ENCODE results near the gene KMT2C. TPM values are rescaled to one million over a fixed set of nuclear protein-coding genes. Genes with fewer than 3 reads are reported as not detected.
"Not testable (repeated sequence)": the region's sequence is repeated elsewhere in the genome, so short reads cannot be mapped to it uniquely, and the experiment has no call there.

Gene KMT2C
- total RNA-seq, 1 donor from 2014 or later: 59.5 TPM

DNA sequence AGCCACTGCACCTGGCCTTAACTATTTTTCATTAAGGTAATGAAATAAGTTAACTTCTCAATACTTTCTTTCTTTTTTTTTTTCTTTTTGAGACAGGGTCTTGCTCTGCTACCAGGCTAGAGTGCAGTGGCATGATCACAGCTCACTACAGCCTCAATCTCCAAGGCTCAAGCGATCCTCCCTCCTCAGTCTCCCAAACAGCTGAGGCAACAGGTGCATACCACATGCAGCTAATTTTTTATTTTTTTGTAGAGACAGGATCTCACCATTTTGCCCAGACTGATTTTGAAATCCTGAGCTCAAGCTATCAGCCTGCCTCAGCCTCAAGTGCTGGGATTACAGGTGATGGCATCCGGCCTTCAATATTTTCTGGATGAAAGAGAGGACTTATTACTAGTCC is 21.0 kb downstream of the KMT2C start:
- peaks cover 5% of the 10 kb centered on the region for H3K36me3 Mint-ChIP-seq (ENCODE audit: low read depth)
- intact Hi-C loops (cut with micrococcal nuclease): no loop called here
- no peak overlapping the region for H3K27ac Mint-ChIP-seq
- no peak overlapping the region for H3K4me3 Mint-ChIP-seq
- H3K27me3 Mint-ChIP-seq (ENCODE audit: insufficient read depth): no peaks in the 10 kb centered on the region
- peaks cover 7% of the 10 kb centered on the region for H3K9me3 Mint-ChIP-seq
- DNase-seq (ENCODE audit: low spot score): no peak
- peaks cover 10% of the 10 kb centered on the region for H3K4me1 Mint-ChIP-seq (ENCODE audit: low read depth)

DNA sequence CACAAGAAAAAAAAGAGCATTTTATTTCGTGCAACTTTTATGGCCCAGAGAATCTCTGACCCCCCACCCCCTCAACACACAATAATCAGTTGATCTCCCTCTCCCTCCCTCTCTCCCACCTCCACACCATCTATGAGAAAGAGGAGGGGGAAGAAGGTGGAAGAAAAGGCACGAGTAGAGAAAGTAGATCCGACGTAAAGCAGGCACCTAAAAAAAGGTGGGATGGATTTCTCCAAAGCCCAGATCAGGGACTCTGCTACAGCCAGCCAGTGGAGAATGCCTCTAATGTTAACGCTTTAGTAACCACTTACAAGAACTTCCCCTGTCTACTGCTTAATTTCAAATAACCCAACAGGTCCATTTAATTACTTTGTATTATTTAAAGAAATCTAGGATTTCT is 24.4 kb downstream of the KMT2C start:
- Mint-ChIP-seq H3K36me3 (ENCODE audit: low read depth) (no peaks in the 10 kb centered on the region), H3K27me3 (ENCODE audit: insufficient read depth) (no peaks in the 10 kb centered on the region), H3K4me1 (ENCODE audit: low read depth) (peaks cover 5% of the 10 kb centered on the region), H3K27ac (no peak overlapping the region), H3K4me3 (no peak overlapping the region), H3K9me3 (peaks cover 10% of the 10 kb centered on the region)
- no peak for DNase-seq (ENCODE audit: low spot score)
- intact Hi-C loops (cut with micrococcal nuclease): no loop called here

DNA sequence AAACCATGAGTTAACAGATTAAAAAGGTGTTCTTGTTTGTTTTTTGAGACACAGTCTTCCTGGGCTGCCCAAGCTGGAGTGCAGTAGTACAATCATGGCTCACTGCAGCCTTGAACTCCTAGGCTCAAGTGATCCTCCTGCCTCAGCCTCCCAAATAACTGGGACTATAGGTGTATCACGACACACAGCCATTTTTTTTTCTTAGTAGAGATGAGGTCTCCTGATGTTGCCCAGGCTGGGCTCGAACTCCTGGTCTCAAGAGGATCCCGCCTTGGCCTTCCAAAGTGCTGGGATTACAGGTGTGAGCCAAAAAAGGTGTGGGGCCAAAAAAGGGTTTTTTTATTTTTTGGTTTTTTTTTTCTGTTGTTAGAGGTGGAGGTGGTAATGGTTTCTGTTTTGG is 29.3 kb downstream of the KMT2C start:
- no peaks in the 10 kb centered on the region for H3K36me3 Mint-ChIP-seq (ENCODE audit: low read depth)
- H3K4me1 Mint-ChIP-seq (ENCODE audit: low read depth): no peaks in the 10 kb centered on the region
- H3K9me3 Mint-ChIP-seq: peaks cover 11% of the 10 kb centered on the region
- no peak for DNase-seq (ENCODE audit: low spot score)
- H3K27ac Mint-ChIP-seq: no peak overlapping the region
- H3K27me3 Mint-ChIP-seq (ENCODE audit: insufficient read depth): no peaks in the 10 kb centered on the region
- no peak overlapping the region for H3K4me3 Mint-ChIP-seq
- intact Hi-C loops (cut with micrococcal nuclease): no loop called here

DNA sequence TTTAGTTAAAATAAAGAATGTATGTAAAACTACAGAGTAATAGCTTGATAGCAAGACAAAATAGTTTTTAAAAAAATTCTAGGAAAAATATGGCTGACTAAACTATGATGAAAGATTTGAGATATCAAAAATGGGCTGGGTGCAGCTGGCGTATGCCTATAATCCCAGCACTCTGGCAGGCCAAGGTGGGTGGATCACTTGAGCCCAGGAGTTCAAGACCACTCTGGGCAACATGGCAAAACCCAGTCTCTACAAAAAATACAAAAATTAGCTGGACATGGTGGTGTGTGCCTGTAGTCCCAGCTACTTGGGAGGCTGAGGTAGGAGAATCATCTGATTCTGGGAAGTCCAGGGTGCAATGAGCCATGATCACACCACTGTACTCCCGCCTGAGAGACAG is 29.8 kb downstream of the KMT2C start:
- intact Hi-C loops (cut with micrococcal nuclease); H3K27me3 Mint-ChIP-seq (ENCODE audit: insufficient read depth); H3K4me3 Mint-ChIP-seq; H3K36me3 Mint-ChIP-seq (ENCODE audit: low read depth); H3K27ac Mint-ChIP-seq; H3K4me1 Mint-ChIP-seq (ENCODE audit: low read depth); DNase-seq (ENCODE audit: low spot score): not testable (repeated sequence)
- H3K9me3 Mint-ChIP-seq: peaks cover 11% of the 10 kb centered on the region

DNA sequence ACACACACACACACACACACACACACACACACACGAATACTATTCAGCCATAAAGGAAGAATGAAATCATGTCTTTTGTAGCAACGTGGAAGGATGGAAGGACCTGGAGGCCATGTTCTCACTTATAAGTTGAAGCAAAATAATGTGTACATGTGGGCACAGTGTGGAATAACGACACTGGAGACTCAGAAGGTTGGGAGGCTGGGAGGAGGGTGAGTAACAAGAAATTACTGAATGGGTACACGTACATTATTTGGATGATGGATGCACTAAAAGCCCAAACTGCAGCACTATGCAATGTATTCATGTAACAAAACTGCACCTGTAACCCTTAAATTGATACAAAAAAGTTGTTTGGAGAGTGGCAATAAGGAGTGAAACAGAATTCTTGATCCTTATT is 32.1 kb downstream of the KMT2C start:
- peaks cover 11% of the 10 kb centered on the region for H3K9me3 Mint-ChIP-seq
- no peak for DNase-seq (ENCODE audit: low spot score)
- no peaks in the 10 kb centered on the region for H3K27me3 Mint-ChIP-seq (ENCODE audit: insufficient read depth)
- H3K4me3 Mint-ChIP-seq: no peak overlapping the region
- no peak overlapping the region for H3K27ac Mint-ChIP-seq
- intact Hi-C loops (cut with micrococcal nuclease): no loop called here
- no peaks in the 10 kb centered on the region for H3K4me1 Mint-ChIP-seq (ENCODE audit: low read depth)
- no peaks in the 10 kb centered on the region for H3K36me3 Mint-ChIP-seq (ENCODE audit: low read depth)

DNA sequence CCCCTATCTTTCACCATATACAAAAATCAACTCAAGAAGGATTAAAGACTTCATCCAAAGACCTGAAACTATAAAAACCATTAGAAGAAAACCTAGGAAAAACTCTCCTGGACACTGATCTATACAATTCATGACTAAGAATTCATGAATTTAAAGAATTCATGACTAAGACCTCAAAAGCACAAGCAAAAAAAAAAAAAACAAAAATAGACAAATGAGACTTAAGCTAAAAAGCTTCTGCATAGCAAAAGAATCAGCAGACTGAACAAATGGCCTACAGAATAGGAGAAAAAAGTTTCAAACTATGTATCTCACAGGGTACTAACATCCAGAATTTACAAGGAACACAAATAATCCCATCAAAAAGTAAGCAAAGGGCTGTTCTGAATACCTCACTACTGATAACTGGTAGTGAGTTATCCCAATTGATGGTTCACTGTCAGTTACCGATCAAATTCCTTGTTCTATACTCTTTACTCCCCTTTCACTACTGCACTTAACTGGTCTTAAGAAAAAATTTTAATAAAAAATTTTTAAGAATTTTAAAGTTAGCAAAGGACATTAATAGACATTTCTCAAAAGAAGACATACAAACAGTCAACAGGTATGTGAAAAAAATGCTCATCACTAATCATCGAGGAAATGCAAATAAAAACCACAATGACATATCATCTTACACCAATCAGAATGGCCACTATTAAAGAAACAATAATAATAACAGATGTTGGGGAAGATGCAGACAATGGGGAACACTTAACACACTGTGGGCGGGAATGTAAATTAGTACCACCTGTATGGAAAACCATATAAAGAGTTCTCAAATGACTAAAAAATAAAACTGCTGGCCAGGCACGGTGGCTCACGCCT is 33.2 kb downstream of the KMT2C start:
- H3K9me3 Mint-ChIP-seq: peaks cover 11% of the 10 kb centered on the region
- H3K4me1 Mint-ChIP-seq (ENCODE audit: low read depth): no peaks in the 10 kb centered on the region
- no peaks in the 10 kb centered on the region for H3K36me3 Mint-ChIP-seq (ENCODE audit: low read depth)
- H3K4me3 Mint-ChIP-seq: no peak overlapping the region
- H3K27me3 Mint-ChIP-seq (ENCODE audit: insufficient read depth): no peaks in the 10 kb centered on the region
- intact Hi-C loops (cut with micrococcal nuclease): no loop called here
- no peak for DNase-seq (ENCODE audit: low spot score)
- H3K27ac Mint-ChIP-seq: no peak overlapping the region

DNA sequence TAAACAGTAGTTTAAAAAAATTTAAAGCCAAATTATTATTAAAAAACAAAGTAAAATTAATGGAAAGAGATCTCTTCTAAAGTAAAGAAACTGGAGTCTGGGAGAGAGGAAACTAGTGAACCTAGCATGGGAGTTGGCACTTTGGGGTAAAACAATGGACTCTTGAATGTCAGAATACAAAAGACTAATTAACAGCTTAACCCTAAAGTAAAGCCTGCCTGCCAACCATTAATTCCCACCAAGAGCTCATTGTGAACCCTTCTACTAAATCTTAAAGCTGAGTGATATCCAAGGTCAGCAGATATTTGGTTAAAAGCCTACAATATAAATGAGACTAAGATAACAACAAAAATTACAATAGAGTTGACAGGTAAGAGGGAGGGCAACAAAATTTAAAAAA is 36.5 kb downstream of the KMT2C start:
- Mint-ChIP-seq H3K36me3 (ENCODE audit: low read depth) (no peaks in the 10 kb centered on the region), H3K4me1 (ENCODE audit: low read depth) (peaks cover 10% of the 10 kb centered on the region), H3K27ac (no peak overlapping the region), H3K4me3 (no peak overlapping the region), H3K27me3 (ENCODE audit: insufficient read depth) (no peaks in the 10 kb centered on the region), H3K9me3 (no peaks in the 10 kb centered on the region)
- DNase-seq (ENCODE audit: low spot score): no peak
- intact Hi-C loops (cut with micrococcal nuclease): no loop called here

DNA sequence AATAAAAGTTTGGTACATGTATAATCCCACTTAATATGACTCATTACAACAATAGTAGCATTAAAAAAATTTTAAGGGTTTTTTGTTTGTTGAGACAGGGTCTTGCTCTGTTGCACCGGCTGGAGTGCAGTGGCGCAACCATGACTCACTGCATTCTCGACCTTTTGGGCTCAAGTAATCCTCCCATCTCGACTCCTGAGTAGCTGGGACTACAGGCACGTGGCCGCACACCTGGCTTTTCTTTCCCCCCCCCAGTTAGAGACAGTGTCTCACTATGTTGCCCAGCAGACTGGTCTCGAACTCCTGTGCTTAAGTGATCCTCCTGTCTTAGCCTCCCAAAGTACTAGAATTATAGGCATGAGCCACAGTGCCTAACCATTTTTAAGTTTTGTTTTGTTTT is 40.7 kb downstream of the KMT2C start:
- no peak for DNase-seq (ENCODE audit: low spot score)
- Mint-ChIP-seq H3K36me3 (ENCODE audit: low read depth) (no peaks in the 10 kb centered on the region), H3K4me1 (ENCODE audit: low read depth) (peaks cover 17% of the 10 kb centered on the region), H3K27me3 (ENCODE audit: insufficient read depth) (no peaks in the 10 kb centered on the region), H3K27ac (no peak overlapping the region), H3K9me3 (no peaks in the 10 kb centered on the region), H3K4me3 (no peak overlapping the region)
- intact Hi-C loops (cut with micrococcal nuclease): no loop called here

DNA sequence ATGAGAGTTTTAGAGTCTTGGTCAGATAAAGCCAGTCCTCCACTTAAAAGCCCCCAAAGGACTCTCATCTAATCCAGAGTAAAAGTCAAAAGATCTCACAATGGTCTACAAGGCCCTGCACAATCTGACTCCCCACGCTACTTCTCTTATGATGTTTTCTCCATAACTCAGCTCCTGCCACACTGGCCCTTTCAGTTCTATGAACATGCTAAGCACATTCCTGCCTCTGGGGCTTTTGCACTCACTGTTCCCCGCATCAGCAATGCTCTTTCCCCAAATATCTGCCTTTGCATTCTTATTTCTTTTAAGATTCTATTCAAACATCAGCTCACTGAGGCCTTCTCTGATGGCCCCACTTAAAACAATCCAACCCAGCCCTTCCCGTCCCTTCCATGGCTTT is 41.6 kb downstream of the KMT2C start:
- intact Hi-C loops (cut with micrococcal nuclease): not testable (repeated sequence)

DNA sequence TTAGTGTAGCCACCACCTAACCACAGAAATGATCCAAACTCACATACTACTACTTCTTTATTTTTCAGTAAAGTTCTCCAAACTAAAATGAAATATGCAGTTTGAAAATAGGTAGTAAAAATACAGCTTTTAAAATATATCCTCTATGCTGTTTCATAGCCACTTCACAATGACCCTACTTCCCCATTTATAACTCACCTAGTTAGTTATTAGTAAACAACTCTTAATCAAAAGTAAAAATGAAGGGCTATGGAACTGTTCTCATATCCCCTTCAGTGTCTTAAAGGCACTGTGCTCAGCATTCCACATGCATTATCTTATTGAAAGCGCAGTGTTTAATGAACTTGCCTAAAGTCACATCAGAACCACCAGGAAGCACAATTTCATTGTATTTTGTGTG is 43.5 kb downstream of the KMT2C start:
- Mint-ChIP-seq H3K9me3 (no peaks in the 10 kb centered on the region), H3K27ac (no peak overlapping the region), H3K4me1 (ENCODE audit: low read depth) (peaks cover 15% of the 10 kb centered on the region), H3K27me3 (ENCODE audit: insufficient read depth) (no peaks in the 10 kb centered on the region), H3K4me3 (no peak overlapping the region), H3K36me3 (ENCODE audit: low read depth) (no peaks in the 10 kb centered on the region)
- intact Hi-C loops (cut with micrococcal nuclease): no loop called here
- no peak for DNase-seq (ENCODE audit: low spot score)

More for the DNA sequence above, 41.6 kb downstream of the KMT2C start:
- peaks cover 17% of the 10 kb centered on the region for H3K4me1 Mint-ChIP-seq (ENCODE audit: low read depth)
- not testable (repeated sequence) for H3K9me3 Mint-ChIP-seq; H3K27ac Mint-ChIP-seq; H3K36me3 Mint-ChIP-seq (ENCODE audit: low read depth); H3K27me3 Mint-ChIP-seq (ENCODE audit: insufficient read depth); DNase-seq (ENCODE audit: low spot score); H3K4me3 Mint-ChIP-seq

DNA sequence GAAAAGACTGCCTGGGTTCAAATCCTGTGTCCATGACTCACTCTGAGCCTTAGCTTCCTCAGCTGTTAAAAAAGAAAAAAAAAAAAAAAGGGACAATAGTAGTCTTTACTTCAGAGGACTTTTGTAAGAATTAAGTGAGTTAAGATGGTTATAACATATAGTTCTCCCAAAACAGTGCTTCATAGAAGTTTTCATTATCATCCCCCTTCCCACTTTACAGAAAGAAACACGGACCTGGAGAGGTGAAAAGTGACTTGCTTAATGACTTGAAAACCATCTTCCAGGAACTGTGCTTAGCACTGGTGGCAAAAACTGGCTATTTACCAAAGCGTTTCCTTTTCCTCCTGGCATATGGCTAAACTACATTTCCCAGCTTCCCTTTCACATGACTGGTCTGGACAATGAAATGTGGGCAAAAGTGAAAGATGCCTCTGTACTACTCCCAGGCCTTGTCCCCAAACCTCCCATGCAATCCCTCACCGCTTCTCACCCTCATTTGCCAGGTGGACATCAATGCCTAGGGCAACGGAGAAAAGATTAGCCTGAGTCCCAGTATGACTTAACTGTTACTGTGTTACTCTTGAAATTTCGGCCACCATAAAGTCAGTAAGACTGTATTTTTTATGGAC is 49.6 kb downstream of the KMT2C start:
- H3K27ac Mint-ChIP-seq; DNase-seq (ENCODE audit: low spot score); H3K4me3 Mint-ChIP-seq; H3K4me1 Mint-ChIP-seq (ENCODE audit: low read depth); intact Hi-C loops (cut with micrococcal nuclease); H3K9me3 Mint-ChIP-seq; H3K36me3 Mint-ChIP-seq (ENCODE audit: low read depth); H3K27me3 Mint-ChIP-seq (ENCODE audit: insufficient read depth): not testable (repeated sequence)

DNA sequence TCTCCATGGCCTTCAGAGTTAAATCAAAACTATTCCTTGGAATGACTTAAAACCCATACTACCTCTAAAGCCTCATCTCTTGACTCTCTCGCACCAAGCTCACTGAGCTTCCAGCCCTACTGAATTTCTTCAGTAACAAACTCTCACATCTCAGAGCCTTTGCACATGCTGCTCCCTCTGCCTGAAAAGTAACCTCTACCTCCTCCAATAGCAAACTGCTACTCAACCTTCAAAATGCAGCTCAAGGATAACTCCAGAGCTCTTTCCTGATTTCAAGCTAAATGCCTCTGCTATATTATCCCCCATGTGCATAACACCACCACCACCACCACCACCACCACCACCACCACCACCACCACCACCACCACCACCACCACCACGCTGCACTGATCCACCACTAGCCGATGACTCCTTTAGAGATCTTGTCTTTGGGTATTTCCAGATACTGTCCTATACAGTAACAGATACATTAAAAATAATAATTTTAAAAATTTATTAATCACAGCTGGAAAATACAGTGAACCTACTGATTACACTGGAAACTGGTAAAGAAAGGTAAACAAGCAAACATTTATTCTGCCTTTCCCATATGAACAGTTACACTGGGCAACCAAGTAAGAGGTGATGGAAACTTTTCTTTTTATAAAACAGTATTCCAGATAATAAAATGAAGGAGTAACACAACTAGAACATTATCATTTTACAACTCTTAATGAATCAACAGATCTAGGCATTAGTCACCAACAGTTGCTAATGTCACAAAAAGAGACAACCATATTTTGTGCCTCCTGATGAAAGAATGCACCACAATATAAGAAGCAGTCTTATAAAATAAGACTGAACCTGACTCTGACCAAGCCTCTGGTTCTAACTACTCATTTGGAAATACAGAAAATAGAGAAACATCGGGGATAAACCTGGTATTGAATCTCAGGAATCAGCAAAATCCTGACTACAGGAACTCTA is 51.3 kb downstream of the KMT2C start:
- not testable (repeated sequence) for DNase-seq (ENCODE audit: low spot score)

More for the DNA sequence above, 51.3 kb downstream of the KMT2C start:
- not testable (repeated sequence) for H3K27ac Mint-ChIP-seq; H3K4me3 Mint-ChIP-seq; H3K4me1 Mint-ChIP-seq (ENCODE audit: low read depth); H3K9me3 Mint-ChIP-seq; H3K36me3 Mint-ChIP-seq (ENCODE audit: low read depth); H3K27me3 Mint-ChIP-seq (ENCODE audit: insufficient read depth)
- intact Hi-C loops (cut with micrococcal nuclease): loop anchor here (5.0 kb wide), 1 partner anchor 43 kb away; no protein-coding TSS in a partner anchor
